ENCODE measurements around the gene GMFB. TPM values are rescaled to one million over a fixed set of nuclear protein-coding genes. Genes with fewer than 3 reads are reported as not detected.

Gene GMFB
- total and polyA plus RNA-seq, 2 experiments from 2014 or later = 56.5 to 88.3 TPM

DNA sequence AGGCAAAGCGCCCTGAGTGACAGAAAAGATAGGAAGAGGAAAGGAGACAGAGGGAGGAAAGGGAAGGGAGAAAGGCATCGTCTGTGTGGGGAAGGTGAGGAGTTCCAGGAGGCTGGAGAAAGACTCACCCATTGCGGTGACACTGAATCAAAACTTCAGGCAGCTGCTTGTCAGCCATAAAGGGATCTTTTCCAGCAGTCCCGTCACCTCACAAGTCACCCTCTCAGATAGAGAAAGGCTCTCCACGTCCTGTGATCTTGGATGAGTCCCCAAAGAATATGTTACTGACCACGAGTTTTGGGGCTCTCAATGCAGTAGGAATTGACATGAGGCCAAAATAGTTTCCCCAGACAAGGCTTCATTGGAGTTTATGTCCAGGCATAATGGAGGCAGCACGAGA lies 9.8 kb upstream of the GMFB start (continued):
- no peak for TF ChIP-seq REST (IDR thresholded peaks at IDR 0.05; ENCODE audit: unreplicated experiment)

DNA sequence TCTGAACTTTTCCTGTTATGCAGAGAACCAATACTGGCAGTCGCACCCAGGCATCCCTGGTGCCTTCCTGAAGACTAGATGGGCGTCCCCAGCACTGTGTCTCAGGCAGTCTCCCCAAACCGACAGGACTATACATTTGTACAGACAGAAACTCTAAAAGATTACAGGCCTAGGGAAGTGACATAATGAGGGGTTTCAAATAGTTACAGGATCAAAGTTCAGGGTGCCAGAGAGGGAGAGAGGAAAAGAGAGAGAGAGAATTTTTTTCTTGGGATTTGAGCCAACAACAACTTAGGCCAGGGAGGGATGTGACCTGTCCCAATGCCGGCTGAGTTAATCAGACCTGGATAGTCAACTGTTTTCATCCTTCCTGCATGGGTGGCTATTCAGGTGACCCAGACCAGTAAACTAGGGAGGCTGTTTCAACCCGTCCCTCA lies 9.3 kb upstream of the GMFB start:
- no peaks in the 10 kb centered on the region for H3K36me3 Mint-ChIP-seq (ENCODE audit: low read depth)
- peaks cover 4% of the 10 kb centered on the region; the same call in 1 of the 3 replicates for H3K4me1 Mint-ChIP-seq
- H3F3A ChIP-seq (replicated peaks; ENCODE audit: low read depth) = no peaks in the 10 kb centered on the region
- no peaks in the 10 kb centered on the region for H3K36me3 ChIP-seq (ENCODE audit: insufficient read depth)
- no peaks in the 10 kb centered on the region for H4K20me1 ChIP-seq (replicated peaks; ENCODE audit: insufficient read depth)
- peak overlapping the region; percentile 88 for H2AFZ ChIP-seq
- H3K79me2 ChIP-seq (replicated peaks; ENCODE audit: insufficient read depth) = no peaks in the 10 kb centered on the region
- H3K4me3 ChIP-seq = no peak overlapping the region
- no peaks in the 10 kb centered on the region for H3K4me1 ChIP-seq (ENCODE audit: insufficient read depth)
- H3K4me3 Mint-ChIP-seq = no peak overlapping the region
- no peaks in the 10 kb centered on the region for H3K9me3 Mint-ChIP-seq
- H3K4me2 ChIP-seq = no peak overlapping the region
- H3K27ac ChIP-seq (ENCODE audit: low read depth) = no peak overlapping the region
- ATAC-seq = no peak
- no peak for DNase-seq (ENCODE audit: low spot score)
- H3K27ac Mint-ChIP-seq = no peak overlapping the region
- H3K9me2 ChIP-seq (ENCODE audit: insufficient read depth) = no peaks in the 10 kb centered on the region
- peaks cover 6% of the 10 kb centered on the region for H3K27me3 Mint-ChIP-seq (ENCODE audit: insufficient read depth, low read depth, poor library complexity)
- H3K27me3 ChIP-seq (ENCODE audit: insufficient read depth) = no peaks in the 10 kb centered on the region
- no peak for TF ChIP-seq REST (IDR thresholded peaks at IDR 0.05; ENCODE audit: unreplicated experiment)
- TF ChIP-seq, protein P1, sequence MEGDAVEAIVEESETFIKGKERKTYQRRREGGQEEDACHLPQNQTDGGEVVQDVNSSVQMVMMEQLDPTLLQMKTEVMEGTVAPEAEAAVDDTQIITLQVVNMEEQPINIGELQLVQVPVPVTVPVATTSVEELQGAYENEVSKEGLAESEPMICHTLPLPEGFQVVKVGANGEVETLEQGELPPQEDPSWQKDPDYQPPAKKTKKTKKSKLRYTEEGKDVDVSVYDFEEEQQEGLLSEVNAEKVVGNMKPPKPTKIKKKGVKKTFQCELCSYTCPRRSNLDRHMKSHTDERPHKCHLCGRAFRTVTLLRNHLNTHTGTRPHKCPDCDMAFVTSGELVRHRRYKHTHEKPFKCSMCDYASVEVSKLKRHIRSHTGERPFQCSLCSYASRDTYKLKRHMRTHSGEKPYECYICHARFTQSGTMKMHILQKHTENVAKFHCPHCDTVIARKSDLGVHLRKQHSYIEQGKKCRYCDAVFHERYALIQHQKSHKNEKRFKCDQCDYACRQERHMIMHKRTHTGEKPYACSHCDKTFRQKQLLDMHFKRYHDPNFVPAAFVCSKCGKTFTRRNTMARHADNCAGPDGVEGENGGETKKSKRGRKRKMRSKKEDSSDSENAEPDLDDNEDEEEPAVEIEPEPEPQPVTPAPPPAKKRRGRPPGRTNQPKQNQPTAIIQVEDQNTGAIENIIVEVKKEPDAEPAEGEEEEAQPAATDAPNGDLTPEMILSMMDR (conservative IDR thresholded peaks at IDR 0.05; ENCODE audit: low read depth in 2 of 2) = no peak
- TF ChIP-seq ZNF331 (CRISPR knock-in tag; IDR thresholded peaks at IDR 0.05; ENCODE audit: low read depth) = no peak
- no peak for TF ChIP-seq CREB1 (CRISPR knock-in tag; IDR thresholded peaks at IDR 0.05; ENCODE audit: low read depth)
- TF ChIP-seq ZNF114 (CRISPR knock-in tag; IDR thresholded peaks at IDR 0.05) = no peak
- TF ChIP-seq, protein P2, sequence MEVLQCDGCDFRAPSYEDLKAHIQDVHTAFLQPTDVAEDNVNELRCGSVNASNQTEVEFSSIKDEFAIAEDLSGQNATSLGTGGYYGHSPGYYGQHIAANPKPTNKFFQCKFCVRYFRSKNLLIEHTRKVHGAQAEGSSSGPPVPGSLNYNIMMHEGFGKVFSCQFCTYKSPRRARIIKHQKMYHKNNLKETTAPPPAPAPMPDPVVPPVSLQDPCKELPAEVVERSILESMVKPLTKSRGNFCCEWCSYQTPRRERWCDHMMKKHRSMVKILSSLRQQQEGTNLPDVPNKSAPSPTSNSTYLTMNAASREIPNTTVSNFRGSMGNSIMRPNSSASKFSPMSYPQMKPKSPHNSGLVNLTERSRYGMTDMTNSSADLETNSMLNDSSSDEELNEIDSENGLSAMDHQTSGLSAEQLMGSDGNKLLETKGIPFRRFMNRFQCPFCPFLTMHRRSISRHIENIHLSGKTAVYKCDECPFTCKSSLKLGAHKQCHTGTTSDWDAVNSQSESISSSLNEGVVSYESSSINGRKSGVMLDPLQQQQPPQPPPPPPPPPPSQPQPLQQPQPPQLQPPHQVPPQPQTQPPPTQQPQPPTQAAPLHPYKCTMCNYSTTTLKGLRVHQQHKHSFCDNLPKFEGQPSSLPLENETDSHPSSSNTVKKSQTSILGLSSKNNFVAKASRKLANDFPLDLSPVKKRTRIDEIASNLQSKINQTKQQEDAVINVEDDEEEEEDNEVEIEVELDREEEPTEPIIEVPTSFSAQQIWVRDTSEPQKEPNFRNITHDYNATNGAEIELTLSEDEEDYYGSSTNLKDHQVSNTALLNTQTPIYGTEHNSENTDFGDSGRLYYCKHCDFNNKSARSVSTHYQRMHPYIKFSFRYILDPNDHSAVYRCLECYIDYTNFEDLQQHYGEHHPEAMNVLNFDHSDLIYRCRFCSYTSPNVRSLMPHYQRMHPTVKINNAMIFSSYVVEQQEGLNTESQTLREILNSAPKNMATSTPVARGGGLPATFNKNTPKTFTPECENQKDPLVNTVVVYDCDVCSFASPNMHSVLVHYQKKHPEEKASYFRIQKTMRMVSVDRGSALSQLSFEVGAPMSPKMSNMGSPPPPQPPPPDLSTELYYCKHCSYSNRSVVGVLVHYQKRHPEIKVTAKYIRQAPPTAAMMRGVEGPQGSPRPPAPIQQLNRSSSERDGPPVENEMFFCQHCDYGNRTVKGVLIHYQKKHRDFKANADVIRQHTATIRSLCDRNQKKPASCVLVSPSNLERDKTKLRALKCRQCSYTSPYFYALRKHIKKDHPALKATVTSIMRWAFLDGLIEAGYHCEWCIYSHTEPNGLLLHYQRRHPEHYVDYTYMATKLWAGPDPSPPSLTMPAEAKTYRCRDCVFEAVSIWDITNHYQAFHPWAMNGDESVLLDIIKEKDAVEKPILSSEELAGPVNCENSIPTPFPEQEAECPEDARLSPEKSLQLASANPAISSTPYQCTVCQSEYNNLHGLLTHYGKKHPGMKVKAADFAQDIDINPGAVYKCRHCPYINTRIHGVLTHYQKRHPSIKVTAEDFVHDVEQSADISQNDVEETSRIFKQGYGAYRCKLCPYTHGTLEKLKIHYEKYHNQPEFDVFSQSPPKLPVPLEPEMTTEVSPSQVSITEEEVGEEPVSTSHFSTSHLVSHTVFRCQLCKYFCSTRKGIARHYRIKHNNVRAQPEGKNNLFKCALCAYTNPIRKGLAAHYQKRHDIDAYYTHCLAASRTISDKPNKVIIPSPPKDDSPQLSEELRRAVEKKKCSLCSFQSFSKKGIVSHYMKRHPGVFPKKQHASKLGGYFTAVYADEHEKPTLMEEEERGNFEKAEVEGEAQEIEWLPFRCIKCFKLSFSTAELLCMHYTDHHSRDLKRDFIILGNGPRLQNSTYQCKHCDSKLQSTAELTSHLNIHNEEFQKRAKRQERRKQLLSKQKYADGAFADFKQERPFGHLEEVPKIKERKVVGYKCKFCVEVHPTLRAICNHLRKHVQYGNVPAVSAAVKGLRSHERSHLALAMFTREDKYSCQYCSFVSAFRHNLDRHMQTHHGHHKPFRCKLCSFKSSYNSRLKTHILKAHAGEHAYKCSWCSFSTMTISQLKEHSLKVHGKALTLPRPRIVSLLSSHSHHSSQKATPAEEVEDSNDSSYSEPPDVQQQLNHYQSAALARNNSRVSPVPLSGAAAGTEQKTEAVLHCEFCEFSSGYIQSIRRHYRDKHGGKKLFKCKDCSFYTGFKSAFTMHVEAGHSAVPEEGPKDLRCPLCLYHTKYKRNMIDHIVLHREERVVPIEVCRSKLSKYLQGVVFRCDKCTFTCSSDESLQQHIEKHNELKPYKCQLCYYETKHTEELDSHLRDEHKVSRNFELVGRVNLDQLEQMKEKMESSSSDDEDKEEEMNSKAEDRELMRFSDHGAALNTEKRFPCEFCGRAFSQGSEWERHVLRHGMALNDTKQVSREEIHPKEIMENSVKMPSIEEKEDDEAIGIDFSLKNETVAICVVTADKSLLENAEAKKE (CRISPR knock-in tag; IDR thresholded peaks at IDR 0.05) = no peak
- TF ChIP-seq STAT1 (IDR thresholded peaks at IDR 0.05; ENCODE audit: unreplicated experiment) = no peak
- no peak for TF ChIP-seq EZH2 (IDR thresholded peaks at IDR 0.05; ENCODE audit: low read depth, unreplicated experiment)
- TF ChIP-seq JUNB (IDR thresholded peaks at IDR 0.05; ENCODE audit: unreplicated experiment) = no peak
- no peak for TF ChIP-seq EZH2phosphoT487 (IDR thresholded peaks at IDR 0.05; ENCODE audit: unreplicated experiment)

All from GM23338 (cell line).